ENCODE results near the gene LARGE1.
"Not testable (repeated sequence)": the region's sequence is repeated elsewhere in the genome, so short reads cannot be mapped to it uniquely, and the experiment has no call there.

The LARGE1 gene

GRCh38 chr22:33510429-33510904 lies 409.8 kb downstream of the LARGE1 start:
- DNase-seq = no peak

- DNase-seq = no peak
These were observed 415.2 kb downstream of the LARGE1 start for GRCh38 chr22:33504941-33505625.

GRCh38 chr22:33496112-33496511 lies 424.2 kb downstream of the LARGE1 start:
- no peak for DNase-seq

- DNase-seq = no peak
These were observed 426.6 kb downstream of the LARGE1 start for GRCh38 chr22:33493476-33494205.

GRCh38 chr22:33492210-33492651 lies 428.0 kb downstream of the LARGE1 start:
- DNase-seq = no peak

- no peak for DNase-seq
These were observed 433.1 kb downstream of the LARGE1 start for GRCh38 chr22:33487041-33487716.

- DNase-seq = no peak
These were observed 438.7 kb downstream of the LARGE1 start for GRCh38 chr22:33481550-33481949.

GRCh38 chr22:33477120-33478111 lies 442.9 kb downstream of the LARGE1 start:
- no peak for DNase-seq

GRCh38 chr22:33476716-33477115 lies 443.6 kb downstream of the LARGE1 start:
- DNase-seq = no peak

- no peak for DNase-seq
These were observed 444.1 kb downstream of the LARGE1 start for GRCh38 chr22:33476206-33476605.

- no peak for DNase-seq
These were observed 445.7 kb downstream of the LARGE1 start for GRCh38 chr22:33474587-33474986.

- no peak for DNase-seq
These were observed 447.6 kb downstream of the LARGE1 start for GRCh38 chr22:33472462-33473344.

- no peak for DNase-seq
These were observed 449.8 kb downstream of the LARGE1 start for GRCh38 chr22:33470456-33470855.

GRCh38 chr22:33467620-33468095 lies 452.6 kb downstream of the LARGE1 start:
- no peak for DNase-seq

- no peak for DNase-seq
These were observed 453.2 kb downstream of the LARGE1 start for GRCh38 chr22:33467080-33467479.

GRCh38 chr22:33465554-33465953 lies 454.7 kb downstream of the LARGE1 start:
- DNase-seq = no peak

- DNase-seq = no peak
These were observed 455.6 kb downstream of the LARGE1 start for GRCh38 chr22:33464698-33465097.

GRCh38 chr22:33461698-33462434 lies 458.4 kb downstream of the LARGE1 start:
- no peak for DNase-seq

GRCh38 chr22:33461245-33461644 lies 459.0 kb downstream of the LARGE1 start:
- DNase-seq = not testable (repeated sequence)

GRCh38 chr22:33459137-33459536 lies 461.1 kb downstream of the LARGE1 start:
- DNase-seq = peak; percentile 35
